ENCODE data around the gene ARID3B.

Gene ARID3B

GRCh38 chr15:74618841-74619596, 78.0 kb downstream of the ARID3B start:
- in situ Hi-C loops (cut with MboI; ENCODE audit: low sequenced_read_pairs) = no loop called here

GRCh38 chr15:74619916-74620635, 79.1 kb downstream of the ARID3B start:
- in situ Hi-C loops (cut with MboI; ENCODE audit: low sequenced_read_pairs) = no loop called here

GRCh38 chr15:74620636-74621545, 79.9 kb downstream of the ARID3B start:
- in situ Hi-C loops (cut with MboI; ENCODE audit: low sequenced_read_pairs) = no loop called here

GRCh38 chr15:74621546-74621920, 80.5 kb downstream of the ARID3B start:
- in situ Hi-C loops (cut with MboI; ENCODE audit: low sequenced_read_pairs) = no loop called here

- in situ Hi-C loops (cut with MboI; ENCODE audit: low sequenced_read_pairs) = no loop called here
These were observed 80.9 kb downstream of the ARID3B start for GRCh38 chr15:74621936-74622335.

- in situ Hi-C loops (cut with MboI; ENCODE audit: low sequenced_read_pairs) = no loop called here
These were observed 81.7 kb downstream of the ARID3B start for GRCh38 chr15:74622758-74623157.

- in situ Hi-C loops (cut with MboI; ENCODE audit: low sequenced_read_pairs) = no loop called here
These were observed 83.1 kb downstream of the ARID3B start for GRCh38 chr15:74624020-74624602.

- in situ Hi-C loops (cut with MboI; ENCODE audit: low sequenced_read_pairs) = loop anchor here (25.0 kb wide), 1 partner anchor 137 kb away; no protein-coding TSS in a partner anchor
These were observed 84.7 kb downstream of the ARID3B start for GRCh38 chr15:74625693-74626092.

- in situ Hi-C loops (cut with MboI; ENCODE audit: low sequenced_read_pairs) = loop anchor here (25.0 kb wide), 1 partner anchor 136 kb away; no protein-coding TSS in a partner anchor
These were observed 85.3 kb downstream of the ARID3B start for GRCh38 chr15:74626336-74626735.

GRCh38 chr15:74626752-74627692, 86.0 kb downstream of the ARID3B start:
- in situ Hi-C loops (cut with MboI; ENCODE audit: low sequenced_read_pairs) = loop anchor here (25.0 kb wide), 1 partner anchor 135 kb away; no protein-coding TSS in a partner anchor

GRCh38 chr15:74627766-74628165, 86.7 kb downstream of the ARID3B start:
- in situ Hi-C loops (cut with MboI; ENCODE audit: low sequenced_read_pairs) = loop anchor here (25.0 kb wide), 1 partner anchor 135 kb away; no protein-coding TSS in a partner anchor

- in situ Hi-C loops (cut with MboI; ENCODE audit: low sequenced_read_pairs) = loop anchor here (25.0 kb wide), 1 partner anchor 134 kb away; no protein-coding TSS in a partner anchor
These were observed 87.2 kb downstream of the ARID3B start for GRCh38 chr15:74628199-74628598.

GRCh38 chr15:74628949-74629348, 87.9 kb downstream of the ARID3B start:
- in situ Hi-C loops (cut with MboI; ENCODE audit: low sequenced_read_pairs) = loop anchor here (25.0 kb wide), 1 partner anchor 133 kb away; no protein-coding TSS in a partner anchor

- in situ Hi-C loops (cut with MboI; ENCODE audit: low sequenced_read_pairs) = loop anchor here (25.0 kb wide), 1 partner anchor 133 kb away; no protein-coding TSS in a partner anchor
These were observed 88.7 kb downstream of the ARID3B start for GRCh38 chr15:74629696-74630095.

- in situ Hi-C loops (cut with MboI; ENCODE audit: low sequenced_read_pairs) = loop anchor here (25.0 kb wide), 1 partner anchor 132 kb away; no protein-coding TSS in a partner anchor
These were observed 89.5 kb downstream of the ARID3B start for GRCh38 chr15:74630284-74631086.

GRCh38 chr15:74631087-74631385, 90.0 kb downstream of the ARID3B start:
- in situ Hi-C loops (cut with MboI; ENCODE audit: low sequenced_read_pairs) = loop anchor here (25.0 kb wide), 1 partner anchor 131 kb away; no protein-coding TSS in a partner anchor

GRCh38 chr15:74631408-74631807, 90.4 kb downstream of the ARID3B start:
- in situ Hi-C loops (cut with MboI; ENCODE audit: low sequenced_read_pairs) = loop anchor here (25.0 kb wide), 1 partner anchor 131 kb away; no protein-coding TSS in a partner anchor

GRCh38 chr15:74631935-74632560, 91.0 kb downstream of the ARID3B start:
- in situ Hi-C loops (cut with MboI; ENCODE audit: low sequenced_read_pairs) = loop anchor here (25.0 kb wide), 1 partner anchor 130 kb away; no protein-coding TSS in a partner anchor
